HEK293 (cell line): Measurements from ENCODE around the gene GPATCH11.
A peak's percentile ranks its signal among the peaks of the same experiment; 100 is the strongest.

ENCODE experiments used
- GFI1B ChIP-seq: fragments of 450-650 bp; formaldehyde crosslinking; IDR thresholded peaks from 2 replicates; pipeline ENCODE4 v1.5.1; 2016; ENCODE audit warnings: missing biosample characterization, missing genetic modification characterization
- IKZF3 ChIP-seq: fragments of 450-650 bp; IDR thresholded peaks from 2 replicates; pipeline ENCODE4 v1.5.0; 2018; ENCODE audit warnings: missing biosample characterization, mild to moderate bottlenecking, missing genetic modification characterization, moderate library complexity
- KLF16 ChIP-seq: fragments of 450-650 bp; formaldehyde crosslinking; IDR thresholded peaks from 2 replicates; pipeline ENCODE4 v1.5.1; 2017; ENCODE audit warnings: missing biosample characterization, missing genetic modification characterization
- KLF7 ChIP-seq: fragments of 450-650 bp; formaldehyde crosslinking; IDR thresholded peaks from 2 replicates; pipeline ENCODE4 v1.5.1; 2016; ENCODE audit warnings: missing biosample characterization, missing genetic modification characterization, borderline replicate concordance
- OSR2 ChIP-seq: fragments of 450-650 bp; formaldehyde crosslinking; IDR thresholded peaks from 2 replicates; pipeline ENCODE4 v1.5.1; 2016; ENCODE audit warnings: missing biosample characterization, missing genetic modification characterization
- OVOL3 ChIP-seq: fragments of 450-650 bp; formaldehyde crosslinking; IDR thresholded peaks from 2 replicates; pipeline ENCODE4 v1.5.1; 2016; ENCODE audit warnings: missing biosample characterization, missing genetic modification characterization
- SP2 ChIP-seq: fragments of 450-650 bp; formaldehyde crosslinking; IDR thresholded peaks from 2 replicates; pipeline ENCODE4 v1.5.1; 2016; ENCODE audit warnings: missing biosample characterization, missing genetic modification characterization
- ZFHX2 ChIP-seq: fragments of 450-650 bp; formaldehyde crosslinking; conservative IDR thresholded peaks from 2 replicates; pipeline ENCODE4 v1.5.1; 2016; ENCODE audit warnings: missing biosample characterization, missing genetic modification characterization
- ZNF112 ChIP-seq: fragments of 450-650 bp; formaldehyde crosslinking; IDR thresholded peaks from 2 replicates; pipeline ENCODE4 v1.5.0; 2017; ENCODE audit warnings: missing biosample characterization, missing genetic modification characterization
- ZNF138 ChIP-seq: fragments of 450-650 bp; formaldehyde crosslinking; IDR thresholded peaks from 2 replicates; pipeline ENCODE4 v1.5.1; 2016; ENCODE audit warnings: missing biosample characterization, missing genetic modification characterization, borderline replicate concordance
- ZNF146 ChIP-seq: fragments of 450-650 bp; formaldehyde crosslinking; IDR thresholded peaks from 2 replicates; pipeline ENCODE4 v1.5.1; 2016; ENCODE audit warnings: missing biosample characterization, missing genetic modification characterization
- ZNF157 ChIP-seq: fragments of 450-650 bp; formaldehyde crosslinking; IDR thresholded peaks from 2 replicates; pipeline ENCODE4 v1.5.1; 2016; ENCODE audit warnings: missing biosample characterization, missing genetic modification characterization
- ZNF184 ChIP-seq: fragments of 450-650 bp; IDR thresholded peaks from 2 replicates; pipeline ENCODE4 v1.5.1; 2018; ENCODE audit warnings: missing biosample characterization, mild to moderate bottlenecking, missing genetic modification characterization
- ZNF211 ChIP-seq: fragments of 450-650 bp; formaldehyde crosslinking; IDR thresholded peaks from 2 replicates; pipeline ENCODE4 v1.5.1; 2016; ENCODE audit warnings: low read depth, missing biosample characterization, missing genetic modification characterization
- ZNF223 ChIP-seq: fragments of 450-650 bp; formaldehyde crosslinking; IDR thresholded peaks from 2 replicates; pipeline ENCODE4 v1.5.1; 2016; ENCODE audit warnings: missing biosample characterization, missing genetic modification characterization
- ZNF302 ChIP-seq: fragments of 450-650 bp; formaldehyde crosslinking; IDR thresholded peaks from 2 replicates; pipeline ENCODE4 v1.5.1; 2016; ENCODE audit warnings: missing biosample characterization, missing genetic modification characterization, low read depth
- ZNF341 ChIP-seq: fragments of 450-650 bp; formaldehyde crosslinking; IDR thresholded peaks from 2 replicates; pipeline ENCODE4; 2016; ENCODE audit warnings: low read depth, missing biosample characterization, missing genetic modification characterization
- ZNF391 ChIP-seq: fragments of 450-650 bp; formaldehyde crosslinking; IDR thresholded peaks from 2 replicates; pipeline ENCODE4 v1.5.1; 2016; ENCODE audit warnings: low read depth, missing biosample characterization, missing genetic modification characterization, borderline replicate concordance
- ZNF510 ChIP-seq: fragments of 450-650 bp; formaldehyde crosslinking; IDR thresholded peaks from 2 replicates; pipeline ENCODE4 v1.5.1; 2018; ENCODE audit warnings: mild to moderate bottlenecking, missing genetic modification characterization, missing biosample characterization; ENCODE audit not compliant: insufficient replicate concordance
- ZNF549 ChIP-seq: fragments of 450-650 bp; IDR thresholded peaks from 2 replicates; pipeline ENCODE4 v1.5.1; 2018; ENCODE audit warnings: missing biosample characterization, missing genetic modification characterization, mild to moderate bottlenecking, inconsistent platforms, moderate library complexity
- ZNF624 ChIP-seq: fragments of 450-650 bp; formaldehyde crosslinking; IDR thresholded peaks from 2 replicates; pipeline ENCODE4 v1.5.1; 2017; ENCODE audit warnings: missing biosample characterization, missing genetic modification characterization
- ZNF658 ChIP-seq: fragments of 450-650 bp; formaldehyde crosslinking; IDR thresholded peaks from 2 replicates; pipeline ENCODE4; 2016; ENCODE audit warnings: missing biosample characterization, missing genetic modification characterization
- ZNF670 ChIP-seq: fragments of 450-650 bp; formaldehyde crosslinking; IDR thresholded peaks from 2 replicates; pipeline ENCODE4 v1.5.1; 2016; ENCODE audit warnings: missing biosample characterization, missing genetic modification characterization, low read depth
- ZNF776 ChIP-seq: fragments of 450-650 bp; formaldehyde crosslinking; IDR thresholded peaks from 2 replicates; pipeline ENCODE4 v1.5.0; 2017; ENCODE audit warnings: missing biosample characterization, missing genetic modification characterization, borderline replicate concordance
- TF ChIP-seq, protein P1 (sequence below): fragments of 450-650 bp; formaldehyde crosslinking; IDR thresholded peaks from 2 replicates; pipeline ENCODE4 v1.5.1; 2016; ENCODE audit warnings: missing biosample characterization, missing genetic modification characterization
- TF ChIP-seq, protein P2 (sequence below): fragments of 450-650 bp; formaldehyde crosslinking; IDR thresholded peaks from 2 replicates; pipeline ENCODE4 v1.5.1; 2016; ENCODE audit warnings: missing biosample characterization, missing genetic modification characterization
- TF ChIP-seq, protein P3 (sequence below): fragments of 450-650 bp; formaldehyde crosslinking; IDR thresholded peaks from 2 replicates; pipeline ENCODE4 v1.5.1; 2016; ENCODE audit warnings: missing biosample characterization, missing genetic modification characterization, low read depth
- TF ChIP-seq, protein P4 (sequence below): fragments of 450-650 bp; formaldehyde crosslinking; IDR thresholded peaks from 2 replicates; pipeline ENCODE4 v1.5.1; 2017; ENCODE audit warnings: missing biosample characterization, mild to moderate bottlenecking, missing genetic modification characterization, moderate library complexity
- TF ChIP-seq, protein P5 (sequence below): fragments of 450-650 bp; formaldehyde crosslinking; IDR thresholded peaks from 2 replicates; pipeline ENCODE4 v1.5.1; 2016; ENCODE audit warnings: missing biosample characterization, missing genetic modification characterization
- TF ChIP-seq, protein P6 (sequence below): fragments of 450-650 bp; formaldehyde crosslinking; IDR thresholded peaks from 2 replicates; pipeline ENCODE4 v1.5.1; 2016; ENCODE audit warnings: missing biosample characterization, missing genetic modification characterization

Gene GPATCH11

DNA sequence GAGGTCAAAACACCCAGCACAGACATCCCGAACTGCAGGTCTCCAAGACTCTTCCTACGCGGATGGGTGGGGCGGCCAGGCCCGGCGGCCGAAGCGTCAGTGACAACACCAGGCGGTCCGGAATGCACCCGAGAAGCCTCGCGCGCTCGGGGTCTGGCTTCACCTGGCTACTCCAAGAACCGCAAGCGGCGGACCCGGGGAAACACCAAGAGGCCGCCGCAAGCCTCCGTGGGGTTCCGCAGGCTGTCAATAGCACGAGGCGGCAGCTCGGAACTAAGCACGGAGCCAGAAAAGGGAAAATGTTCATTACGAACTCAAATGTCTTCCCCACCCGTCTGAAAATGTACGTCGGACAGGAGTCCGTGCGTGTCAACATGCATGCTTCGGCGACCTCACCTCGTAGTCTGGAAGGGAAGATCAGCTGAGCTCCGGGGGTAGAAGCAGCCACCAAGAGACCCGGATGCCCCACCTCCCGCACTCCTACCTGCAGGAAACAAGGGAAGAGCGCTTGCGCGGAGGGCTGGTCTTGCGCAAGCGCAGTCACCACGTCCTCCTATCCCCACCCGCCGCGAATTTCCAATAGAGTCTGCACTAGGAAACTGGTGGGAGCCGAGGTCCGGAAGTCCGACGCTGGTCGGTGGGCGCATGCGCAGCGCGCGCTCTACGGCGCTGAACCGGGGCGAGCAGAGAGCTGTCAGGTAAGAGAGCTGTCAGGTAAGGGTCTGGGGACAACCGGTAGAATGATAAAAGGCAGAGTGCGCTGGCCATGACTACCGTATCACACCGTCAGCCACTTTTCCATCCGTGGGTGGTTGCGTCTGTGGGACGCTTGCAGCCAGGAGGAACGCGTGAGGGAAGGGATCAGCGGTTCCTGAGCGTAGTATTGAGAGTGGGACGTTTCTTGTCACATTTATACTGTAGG is at the start of gene GPATCH11, which contains the start of gene HEATR5B (continued):
- TF ChIP-seq ZNF146 (tag by site-specific recombination) (no peak), SP2 (tag by site-specific recombination) (peak; percentile 79), ZNF223 (tag by site-specific recombination) (no peak), ZNF341 (tag by site-specific recombination) (peak; percentile 52; the same call in 1 of the 2 replicates), GFI1B (no peak), OVOL3 (tag by site-specific recombination) (no peak), ZNF624 (tag by site-specific recombination) (no peak), IKZF3 (tag by site-specific recombination) (peak; percentile 98), ZNF211 (no peak), ZNF670 (tag by site-specific recombination) (no peak), ZNF391 (tag by site-specific recombination) (no peak), OSR2 (no peak), ZNF776 (no peak), ZNF658 (tag by site-specific recombination) (no peak), KLF16 (tag by site-specific recombination) (no peak; the same call in 1 of the 2 replicates), ZNF157 (tag by site-specific recombination) (no peak), ZNF510 (no peak), KLF7 (tag by site-specific recombination) (peak; percentile 45; the same call in 1 of the 2 replicates), ZNF302 (no peak), ZNF112 (no peak), ZNF549 (no peak), ZFHX2 (tag by site-specific recombination) (no peak; the same call in 1 of the 2 replicates), ZNF138 (tag by site-specific recombination) (no peak), ZNF184 (tag by site-specific recombination) (no peak)
- TF ChIP-seq, protein P1, sequence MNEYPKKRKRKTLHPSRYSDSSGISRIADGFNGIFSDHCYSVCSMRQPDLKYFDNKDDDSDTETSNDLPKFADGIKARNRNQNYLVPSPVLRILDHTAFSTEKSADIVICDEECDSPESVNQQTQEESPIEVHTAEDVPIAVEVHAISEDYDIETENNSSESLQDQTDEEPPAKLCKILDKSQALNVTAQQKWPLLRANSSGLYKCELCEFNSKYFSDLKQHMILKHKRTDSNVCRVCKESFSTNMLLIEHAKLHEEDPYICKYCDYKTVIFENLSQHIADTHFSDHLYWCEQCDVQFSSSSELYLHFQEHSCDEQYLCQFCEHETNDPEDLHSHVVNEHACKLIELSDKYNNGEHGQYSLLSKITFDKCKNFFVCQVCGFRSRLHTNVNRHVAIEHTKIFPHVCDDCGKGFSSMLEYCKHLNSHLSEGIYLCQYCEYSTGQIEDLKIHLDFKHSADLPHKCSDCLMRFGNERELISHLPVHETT (tag by site-specific recombination): no peak
- TF ChIP-seq, protein P2, sequence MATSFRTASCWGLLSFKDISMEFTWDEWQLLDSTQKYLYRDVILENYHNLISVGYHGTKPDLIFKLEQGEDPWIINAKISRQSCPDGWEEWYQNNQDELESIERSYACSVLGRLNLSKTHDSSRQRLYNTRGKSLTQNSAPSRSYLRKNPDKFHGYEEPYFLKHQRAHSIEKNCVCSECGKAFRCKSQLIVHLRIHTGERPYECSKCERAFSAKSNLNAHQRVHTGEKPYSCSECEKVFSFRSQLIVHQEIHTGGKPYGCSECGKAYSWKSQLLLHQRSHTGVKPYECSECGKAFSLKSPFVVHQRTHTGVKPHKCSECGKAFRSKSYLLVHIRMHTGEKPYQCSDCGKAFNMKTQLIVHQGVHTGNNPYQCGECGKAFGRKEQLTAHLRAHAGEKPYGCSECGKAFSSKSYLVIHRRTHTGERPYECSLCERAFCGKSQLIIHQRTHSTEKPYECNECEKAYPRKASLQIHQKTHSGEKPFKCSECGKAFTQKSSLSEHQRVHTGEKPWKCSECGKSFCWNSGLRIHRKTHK (tag by site-specific recombination): no peak
- TF ChIP-seq, protein P3, sequence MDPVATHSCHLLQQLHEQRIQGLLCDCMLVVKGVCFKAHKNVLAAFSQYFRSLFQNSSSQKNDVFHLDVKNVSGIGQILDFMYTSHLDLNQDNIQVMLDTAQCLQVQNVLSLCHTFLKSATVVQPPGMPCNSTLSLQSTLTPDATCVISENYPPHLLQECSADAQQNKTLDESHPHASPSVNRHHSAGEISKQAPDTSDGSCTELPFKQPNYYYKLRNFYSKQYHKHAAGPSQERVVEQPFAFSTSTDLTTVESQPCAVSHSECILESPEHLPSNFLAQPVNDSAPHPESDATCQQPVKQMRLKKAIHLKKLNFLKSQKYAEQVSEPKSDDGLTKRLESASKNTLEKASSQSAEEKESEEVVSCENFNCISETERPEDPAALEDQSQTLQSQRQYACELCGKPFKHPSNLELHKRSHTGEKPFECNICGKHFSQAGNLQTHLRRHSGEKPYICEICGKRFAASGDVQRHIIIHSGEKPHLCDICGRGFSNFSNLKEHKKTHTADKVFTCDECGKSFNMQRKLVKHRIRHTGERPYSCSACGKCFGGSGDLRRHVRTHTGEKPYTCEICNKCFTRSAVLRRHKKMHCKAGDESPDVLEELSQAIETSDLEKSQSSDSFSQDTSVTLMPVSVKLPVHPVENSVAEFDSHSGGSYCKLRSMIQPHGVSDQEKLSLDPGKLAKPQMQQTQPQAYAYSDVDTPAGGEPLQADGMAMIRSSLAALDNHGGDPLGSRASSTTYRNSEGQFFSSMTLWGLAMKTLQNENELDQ (tag by site-specific recombination): no peak
- TF ChIP-seq, protein P4, sequence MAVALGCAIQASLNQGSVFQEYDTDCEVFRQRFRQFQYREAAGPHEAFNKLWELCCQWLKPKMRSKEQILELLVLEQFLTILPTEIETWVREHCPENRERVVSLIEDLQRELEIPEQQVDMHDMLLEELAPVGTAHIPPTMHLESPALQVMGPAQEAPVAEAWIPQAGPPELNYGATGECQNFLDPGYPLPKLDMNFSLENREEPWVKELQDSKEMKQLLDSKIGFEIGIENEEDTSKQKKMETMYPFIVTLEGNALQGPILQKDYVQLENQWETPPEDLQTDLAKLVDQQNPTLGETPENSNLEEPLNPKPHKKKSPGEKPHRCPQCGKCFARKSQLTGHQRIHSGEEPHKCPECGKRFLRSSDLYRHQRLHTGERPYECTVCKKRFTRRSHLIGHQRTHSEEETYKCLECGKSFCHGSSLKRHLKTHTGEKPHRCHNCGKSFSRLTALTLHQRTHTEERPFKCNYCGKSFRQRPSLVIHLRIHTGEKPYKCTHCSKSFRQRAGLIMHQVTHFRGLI (tag by site-specific recombination): no peak
- TF ChIP-seq, protein P5, sequence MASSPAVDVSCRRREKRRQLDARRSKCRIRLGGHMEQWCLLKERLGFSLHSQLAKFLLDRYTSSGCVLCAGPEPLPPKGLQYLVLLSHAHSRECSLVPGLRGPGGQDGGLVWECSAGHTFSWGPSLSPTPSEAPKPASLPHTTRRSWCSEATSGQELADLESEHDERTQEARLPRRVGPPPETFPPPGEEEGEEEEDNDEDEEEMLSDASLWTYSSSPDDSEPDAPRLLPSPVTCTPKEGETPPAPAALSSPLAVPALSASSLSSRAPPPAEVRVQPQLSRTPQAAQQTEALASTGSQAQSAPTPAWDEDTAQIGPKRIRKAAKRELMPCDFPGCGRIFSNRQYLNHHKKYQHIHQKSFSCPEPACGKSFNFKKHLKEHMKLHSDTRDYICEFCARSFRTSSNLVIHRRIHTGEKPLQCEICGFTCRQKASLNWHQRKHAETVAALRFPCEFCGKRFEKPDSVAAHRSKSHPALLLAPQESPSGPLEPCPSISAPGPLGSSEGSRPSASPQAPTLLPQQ: 0 out of 2 replicates have a peak, but pooled peaks have one; percentile 53
- TF ChIP-seq, protein P6, sequence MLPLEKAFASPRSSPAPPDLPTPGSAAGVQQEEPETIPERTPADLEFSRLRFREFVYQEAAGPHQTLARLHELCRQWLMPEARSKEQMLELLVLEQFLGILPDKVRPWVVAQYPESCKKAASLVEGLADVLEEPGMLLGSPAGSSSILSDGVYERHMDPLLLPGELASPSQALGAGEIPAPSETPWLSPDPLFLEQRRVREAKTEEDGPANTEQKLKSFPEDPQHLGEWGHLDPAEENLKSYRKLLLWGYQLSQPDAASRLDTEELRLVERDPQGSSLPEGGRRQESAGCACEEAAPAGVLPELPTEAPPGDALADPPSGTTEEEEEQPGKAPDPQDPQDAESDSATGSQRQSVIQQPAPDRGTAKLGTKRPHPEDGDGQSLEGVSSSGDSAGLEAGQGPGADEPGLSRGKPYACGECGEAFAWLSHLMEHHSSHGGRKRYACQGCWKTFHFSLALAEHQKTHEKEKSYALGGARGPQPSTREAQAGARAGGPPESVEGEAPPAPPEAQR (tag by site-specific recombination): no peak
